DMS79 (cell line): Measurements from ENCODE around the gene MIPOL1.
"Not testable (repeated sequence)": the region's sequence is repeated elsewhere in the genome, so short reads cannot be mapped to it uniquely, and the experiment has no call there.

ENCODE experiments used
- DNase-seq: peaks from one replicate; lab custom pipeline; 2025; lab: John Stamatoyannopoulos, UW

Gene MIPOL1

DNA sequence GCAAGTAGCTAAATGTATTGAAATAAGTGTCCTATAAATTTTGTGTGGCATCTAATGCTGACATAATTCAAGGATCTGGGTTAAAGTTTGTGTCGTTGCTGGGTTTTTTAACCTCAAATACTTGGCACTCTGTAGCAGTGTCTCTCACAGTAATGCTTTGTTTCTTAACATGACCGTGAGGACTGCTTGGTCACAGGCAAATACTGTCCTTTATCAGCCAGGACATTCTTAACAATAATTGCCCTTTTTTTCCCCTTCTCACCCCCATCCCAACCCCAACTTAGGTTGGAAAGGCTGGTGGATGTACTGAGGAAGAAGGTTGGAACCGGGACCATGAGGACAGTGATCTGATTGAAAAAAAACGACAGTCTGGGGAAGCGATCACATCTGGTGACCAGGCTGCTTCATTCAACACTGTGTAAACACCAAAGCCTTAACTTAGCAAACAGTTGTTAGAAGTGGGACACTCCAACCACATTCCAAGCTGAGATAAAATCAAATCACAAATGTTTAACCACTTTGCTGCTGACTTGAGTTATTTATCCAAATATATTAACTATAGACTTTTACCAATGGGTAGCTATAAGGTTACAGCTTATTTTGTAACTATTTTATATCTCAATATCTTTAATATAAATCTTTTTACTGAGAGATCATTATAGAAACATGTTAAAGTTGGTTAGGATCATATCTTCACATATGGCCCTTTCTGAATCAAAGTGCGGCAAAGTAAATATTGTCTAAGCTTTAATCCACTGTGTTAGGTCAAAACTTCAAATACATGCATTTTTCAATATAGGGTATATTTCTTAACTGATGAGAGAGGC lies 349.1 kb downstream of the MIPOL1 start:
- no peak for DNase-seq

- DNase-seq, result no peak
Measured at GRCh38 chr14:37550511-37550910, 352.8 kb downstream of the MIPOL1 start.

GRCh38 chr14:37551119-37551518 lies 353.4 kb downstream of the MIPOL1 start:
- DNase-seq, result no peak

DNA sequence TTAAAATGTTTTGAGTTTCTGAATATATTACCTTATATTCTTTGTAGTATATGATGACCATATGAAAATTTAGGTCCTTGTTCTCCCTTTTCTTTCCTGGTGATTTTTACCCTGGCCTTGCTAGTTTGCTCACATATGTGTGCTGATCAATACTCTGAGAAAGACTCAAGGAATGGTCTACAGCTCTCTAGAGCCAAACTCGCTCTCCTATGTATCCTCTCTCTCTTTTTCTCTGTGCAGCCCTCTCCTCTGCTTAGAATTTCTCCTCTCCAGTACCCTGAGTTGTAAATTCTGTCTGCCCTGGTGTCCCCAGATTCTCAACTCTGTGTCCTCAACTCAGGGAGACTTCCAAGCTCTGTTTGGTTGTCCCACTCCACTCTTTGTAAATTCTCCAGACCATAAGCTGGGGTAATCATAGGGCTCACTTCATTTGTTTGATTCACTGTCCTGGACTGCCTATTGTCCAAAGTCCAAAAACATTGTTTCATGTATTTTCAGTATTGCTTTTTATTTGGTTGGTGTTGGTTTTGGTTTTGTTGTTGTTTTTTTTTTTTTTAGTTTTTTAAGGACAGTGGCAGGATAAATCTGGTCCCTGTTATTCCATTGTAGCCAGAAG lies 356.3 kb downstream of the MIPOL1 start:
- DNase-seq, result no peak

DNA sequence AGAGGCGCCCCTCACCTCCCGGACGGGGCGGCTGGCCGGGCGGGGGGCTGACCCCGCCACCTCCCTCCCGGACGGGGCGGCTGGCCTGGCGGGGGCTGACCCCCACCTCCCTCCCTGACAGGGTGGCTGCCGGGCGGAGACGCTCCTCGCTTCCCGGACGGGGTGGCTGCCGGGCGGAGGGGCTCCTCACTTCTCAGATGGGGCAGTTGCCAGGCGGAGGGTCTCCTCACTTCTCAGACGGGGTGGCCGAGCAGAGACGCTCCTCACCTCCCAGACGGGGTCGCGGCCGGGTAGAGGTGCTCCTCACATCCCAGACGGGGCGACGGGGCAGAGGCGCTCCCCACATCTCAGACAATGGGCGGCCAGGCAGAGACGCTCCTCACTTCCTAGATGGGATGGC lies 357.9 kb downstream of the MIPOL1 start:
- DNase-seq, result not testable (repeated sequence)

DNA sequence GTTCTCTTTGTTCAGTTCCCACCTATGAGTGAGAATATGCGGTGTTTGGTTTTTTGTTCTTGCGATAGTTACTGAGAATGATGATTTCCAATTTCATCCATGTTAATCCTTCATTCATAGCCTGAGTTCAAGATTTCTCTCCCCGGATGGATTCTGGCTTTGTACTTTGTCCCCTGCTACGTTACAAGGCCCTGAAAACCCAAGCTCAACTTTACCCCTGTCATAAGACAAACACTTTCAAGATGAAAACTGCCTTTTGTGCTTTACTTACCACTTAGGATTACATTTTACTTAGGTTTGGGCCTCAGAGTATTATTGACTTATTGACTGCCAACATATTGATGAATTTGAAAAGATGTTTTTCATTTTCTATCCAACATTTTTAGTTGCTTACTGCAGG lies 361.0 kb downstream of the MIPOL1 start:
- no peak for DNase-seq

DNA sequence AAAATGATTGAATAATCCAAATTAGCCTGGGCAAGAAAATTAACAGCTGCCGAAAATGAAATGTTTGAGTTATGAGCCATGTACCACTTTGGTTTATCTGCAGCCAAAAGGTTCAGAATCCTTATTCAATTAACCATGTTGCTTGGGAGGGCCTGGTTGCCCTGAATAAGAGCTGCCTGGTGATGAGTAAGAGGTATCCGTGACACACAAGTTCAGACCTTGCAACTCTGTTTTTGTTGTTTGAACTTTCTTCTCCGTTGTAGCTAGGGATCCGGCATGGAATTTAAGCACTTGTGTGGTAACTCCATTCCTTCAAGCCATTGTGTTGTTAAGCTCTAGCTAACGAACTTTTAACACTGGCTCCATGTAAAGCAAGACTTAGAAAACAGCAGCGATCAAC lies 361.6 kb downstream of the MIPOL1 start:
- no peak for DNase-seq

- DNase-seq, result no peak
Measured at GRCh38 chr14:37563189-37563588, 365.5 kb downstream of the MIPOL1 start.

DNA sequence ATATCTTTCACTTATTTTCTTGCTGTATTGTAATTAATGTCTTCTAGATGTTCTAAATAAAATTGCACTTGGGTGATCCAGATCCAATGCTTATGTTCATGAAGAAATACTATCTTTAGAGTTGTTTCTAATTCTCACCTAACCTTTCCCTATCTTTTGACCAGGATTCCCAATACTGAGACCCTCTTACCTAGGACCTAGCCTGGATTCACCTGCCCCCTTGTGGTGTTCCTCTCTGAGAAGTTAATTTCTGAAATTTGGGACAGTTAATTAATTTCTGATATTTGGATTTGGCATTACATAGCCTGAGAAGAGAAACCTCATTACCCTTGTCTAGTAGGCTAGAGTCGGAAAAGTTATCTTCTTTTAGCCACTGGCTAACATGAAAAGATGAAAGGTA lies 367.8 kb downstream of the MIPOL1 start:
- DNase-seq, result no peak

- DNase-seq, result no peak
Measured at GRCh38 chr14:37566811-37567371, 369.2 kb downstream of the MIPOL1 start.

- no peak for DNase-seq
Measured at GRCh38 chr14:37569729-37570128, 372.0 kb downstream of the MIPOL1 start.

- DNase-seq, result no peak
Measured at GRCh38 chr14:37571391-37571790, 373.7 kb downstream of the MIPOL1 start.

GRCh38 chr14:37573356-37573755 lies 375.6 kb downstream of the MIPOL1 start:
- DNase-seq, result no peak

GRCh38 chr14:37579274-37579673 lies 381.5 kb downstream of the MIPOL1 start:
- DNase-seq, result no peak

GRCh38 chr14:37580146-37580545 lies 382.4 kb downstream of the MIPOL1 start:
- DNase-seq, result no peak

- DNase-seq, result peak; percentile 85
Measured at GRCh38 chr14:37583358-37584210, 385.8 kb downstream of the MIPOL1 start.

- peak; percentile 33 for DNase-seq
Measured at GRCh38 chr14:37584211-37585100, 386.7 kb downstream of the MIPOL1 start.

DNA sequence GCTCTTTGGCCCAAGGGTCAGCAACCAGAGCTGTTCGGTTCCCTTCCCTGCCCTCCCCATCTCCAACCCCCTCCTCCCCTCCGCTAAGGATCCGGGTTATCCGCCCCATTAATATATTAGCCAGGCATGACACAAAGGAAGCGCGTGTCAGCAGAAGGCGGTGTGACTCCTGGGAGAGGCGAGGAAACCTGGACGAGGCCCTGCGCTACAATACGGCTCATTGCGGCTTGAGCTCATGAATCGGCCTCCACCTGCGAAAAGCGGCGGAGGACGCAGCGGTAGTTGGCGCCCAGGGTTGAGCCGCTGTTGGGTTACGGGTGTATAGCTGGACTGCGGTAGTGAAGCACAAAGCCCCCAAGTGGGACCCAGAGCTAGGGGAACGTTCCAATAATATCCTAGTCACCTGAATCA lies 387.4 kb downstream of the MIPOL1 start:
- DNase-seq, result peak; percentile 36

DNA sequence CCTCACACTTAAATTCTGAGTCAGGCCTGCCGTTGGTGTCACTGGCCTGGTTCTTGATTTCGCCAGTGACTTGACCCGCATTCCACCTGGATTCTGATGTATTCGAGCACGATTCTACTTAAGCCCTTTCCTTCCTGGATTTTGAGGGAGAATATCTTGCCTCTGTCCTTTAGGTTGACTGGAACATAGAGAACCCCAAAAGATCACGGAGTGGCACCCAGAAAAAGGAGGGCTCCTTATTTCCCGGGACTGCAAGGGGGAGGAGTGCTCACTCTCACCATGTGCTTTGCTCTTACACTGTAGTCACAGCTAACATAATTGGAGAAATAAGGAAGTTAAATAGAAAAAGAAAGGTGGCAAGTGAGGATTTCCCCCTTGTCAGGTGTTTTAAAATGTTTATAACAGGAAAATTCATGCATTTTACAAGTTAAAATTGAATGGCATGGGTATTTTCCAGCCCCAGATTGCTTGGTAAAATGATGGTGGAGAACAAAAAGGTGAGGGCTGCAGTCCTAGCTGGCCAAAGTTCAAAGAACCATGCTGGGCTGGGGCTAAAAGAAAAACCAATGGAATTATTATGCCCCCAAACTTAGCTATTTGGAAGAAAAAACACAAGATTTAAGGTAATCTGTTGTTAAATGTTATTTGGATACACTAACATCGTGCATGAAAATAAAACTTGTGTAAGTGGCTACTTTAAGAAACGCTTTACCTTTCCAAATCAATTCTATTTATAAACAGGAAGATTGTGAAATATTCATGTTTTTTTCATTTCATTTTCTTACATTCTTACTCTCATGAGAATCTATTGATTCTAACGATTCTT lies 388.4 kb downstream of the MIPOL1 start:
- DNase-seq, result no peak

DNA sequence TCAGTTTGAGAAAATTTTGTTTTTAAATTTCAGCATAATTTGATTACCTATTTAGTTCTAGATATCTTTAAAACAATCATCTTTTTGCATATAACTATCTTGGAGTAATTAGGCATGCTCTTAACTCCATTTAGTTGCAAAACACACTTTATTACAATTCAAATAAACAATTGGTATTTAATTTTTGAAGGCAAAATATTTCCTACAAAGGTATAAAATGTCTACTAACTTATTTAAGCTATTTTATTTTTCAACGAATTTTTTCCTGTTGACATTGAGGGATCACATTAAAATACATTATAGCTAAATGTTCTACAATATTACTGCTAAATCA lies 389.0 kb downstream of the MIPOL1 start:
- no peak for DNase-seq
